ENCODE results near the gene ZSCAN23. TPM values are rescaled to one million over a fixed set of nuclear protein-coding genes. Genes with fewer than 3 reads are reported as not detected.

Gene ZSCAN23
- total RNA-seq, 1 donor from 2014 or later = 3.8 TPM

Other genes starting within 250 kb of the ZSCAN23 start
- 10.8 TPM for gene ZSCAN9, start 218.2 kb downstream of the ZSCAN23 start, total RNA-seq
- gene ZKSCAN4, start 191.2 kb downstream of the ZSCAN23 start, total RNA-seq = 6.4 TPM
- 1.9 TPM for gene NKAPL, start 184.2 kb downstream of the ZSCAN23 start, total RNA-seq
- gene ZSCAN26, start 176.3 kb downstream of the ZSCAN23 start, total RNA-seq = 17.2 TPM
- 1.8 TPM for gene PGBD1, start 161.9 kb downstream of the ZSCAN23 start, total RNA-seq
- 38.4 TPM for gene ZSCAN31, start 107.3 kb downstream of the ZSCAN23 start, total RNA-seq
- 8.6 TPM for gene ZKSCAN3, start 93.5 kb downstream of the ZSCAN23 start, total RNA-seq
- 5.8 TPM for gene ZSCAN12, start 43.7 kb downstream of the ZSCAN23 start, total RNA-seq
- not detected for gene GPX6, start 72.3 kb upstream of the ZSCAN23 start, total RNA-seq
- not detected for gene GPX5, start 82.4 kb upstream of the ZSCAN23 start, total RNA-seq